Osteoblast (primary cell): ENCODE data around the gene GRIK3. TPM values are rescaled to one million over a fixed set of nuclear protein-coding genes. Genes with fewer than 3 reads are reported as not detected.

Source experiments
- DNase-seq: peaks from one replicate; pipeline ENCODE4 v3.0.0; 2011; ENCODE audit warnings: low spot score, mixed read lengths; ENCODE audit not compliant: insufficient read length; ENCODE audit errors: missing footprints
- H2AFZ ChIP-seq: 2 replicates; pipeline ENCODE4 v1.6.0; 2011; ENCODE audit warnings: mild to moderate bottlenecking, low read length
- H3K27ac ChIP-seq: 2 replicates; pipeline ENCODE4 v1.5.1; 2011; ENCODE audit warnings: mild to moderate bottlenecking, low read depth, low read length, moderate library complexity
- H3K27me3 ChIP-seq: 2 replicates; pipeline ENCODE4 v1.6.0; 2012; ENCODE audit warnings: mild to moderate bottlenecking, control low read depth, inconsistent platforms, low read length, moderate library complexity; ENCODE audit not compliant: insufficient read depth
- H3K36me3 ChIP-seq: 2 replicates; pipeline ENCODE4 v1.5.1; 2011; ENCODE audit warnings: mild to moderate bottlenecking, low read length, control low read depth, moderate library complexity; ENCODE audit not compliant: insufficient read depth
- H3K4me1 ChIP-seq: 2 replicates; pipeline ENCODE4 v1.5.1; 2011; ENCODE audit warnings: mild to moderate bottlenecking, low read length, control low read depth, moderate library complexity; ENCODE audit not compliant: insufficient read depth
- H3K4me2 ChIP-seq: 2 replicates; pipeline ENCODE4 v1.6.0; 2011; ENCODE audit warnings: mild to moderate bottlenecking, low read length; ENCODE audit not compliant: insufficient read depth
- H3K4me3 ChIP-seq: fragments of 200-600 bp; sonication (generic); 3 replicates; pipeline ENCODE4 v1.5.1; 2012; ENCODE audit warnings: mild to moderate bottlenecking, low read length, inconsistent platforms; ENCODE audit not compliant: insufficient read depth
- H3K79me2 ChIP-seq: 2 replicates; pipeline ENCODE4 v1.6.0; 2012; ENCODE audit warnings: mild to moderate bottlenecking, low read length, control low read depth, inconsistent platforms; ENCODE audit not compliant: insufficient read depth
- H3K9me3 ChIP-seq: 2 replicates; pipeline ENCODE4 v1.5.1; 2011; ENCODE audit warnings: low read depth, low read length, control low read depth
- H4K20me1 ChIP-seq: 2 replicates; pipeline ENCODE4 v1.6.0; 2012; ENCODE audit warnings: mild to moderate bottlenecking, low read length, control low read depth; ENCODE audit not compliant: insufficient read depth
- total RNA-seq: library from RNA; depleted of rRNA; stranded (reverse); fragments of >200 nt; gene quantifications from 2 replicates; pipeline ENCODE4 v1.2.3, GENCODE V29; 2012
- TF ChIP-seq, protein P1 (sequence below): IDR thresholded peaks from 2 replicates; pipeline ENCODE4 v1.5.1; 2011; ENCODE audit warnings: mild to moderate bottlenecking, low read depth, low read length, moderate library complexity; ENCODE audit errors: extremely low read depth

Gene GRIK3
- total RNA-seq, 1 donor, result not detected

DNA sequence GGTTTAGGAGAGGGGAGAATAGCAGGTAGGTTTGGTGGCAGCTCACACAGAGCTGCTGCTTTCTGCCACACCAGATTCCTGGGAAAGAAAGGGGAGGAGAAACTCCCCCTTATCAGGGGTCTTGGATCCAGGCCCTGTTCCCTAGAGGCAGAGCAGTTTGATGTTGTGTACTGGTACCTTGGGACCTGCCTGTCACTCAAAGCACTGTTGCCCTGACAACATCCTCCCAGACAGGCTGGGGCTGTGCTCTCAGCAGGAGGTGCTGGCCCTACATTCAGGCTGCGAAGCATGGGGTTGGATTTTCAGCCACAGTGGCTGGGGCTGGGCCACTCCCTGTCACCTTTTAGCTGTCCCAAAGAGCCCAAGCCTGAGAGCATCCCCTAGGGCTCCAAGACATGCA, 188.0 kb downstream of the GRIK3 start:
- Histone ChIP-seq H2AFZ (no peak overlapping the region), H4K20me1 (no peaks in the 10 kb centered on the region)

DNA sequence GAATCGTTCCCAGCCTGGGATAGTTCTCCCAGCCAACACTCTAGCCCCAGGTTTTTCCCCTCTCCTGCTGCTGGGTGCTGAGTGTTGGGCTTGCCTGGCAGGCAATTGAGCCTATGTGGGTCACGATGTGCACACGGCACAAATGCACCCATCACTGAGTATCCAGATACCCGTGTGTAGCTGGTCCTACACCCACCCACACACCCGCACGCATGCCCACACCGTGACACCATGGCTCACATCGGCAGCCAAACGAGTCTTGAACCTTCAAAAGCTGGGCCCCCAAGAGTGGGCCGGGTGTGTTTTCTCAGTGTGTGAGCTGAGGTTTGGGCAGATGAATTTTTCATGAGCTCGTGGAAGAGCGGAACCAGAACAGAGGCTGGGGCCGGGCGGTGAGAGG, 188.5 kb downstream of the GRIK3 start:
- TF ChIP-seq, protein P1, sequence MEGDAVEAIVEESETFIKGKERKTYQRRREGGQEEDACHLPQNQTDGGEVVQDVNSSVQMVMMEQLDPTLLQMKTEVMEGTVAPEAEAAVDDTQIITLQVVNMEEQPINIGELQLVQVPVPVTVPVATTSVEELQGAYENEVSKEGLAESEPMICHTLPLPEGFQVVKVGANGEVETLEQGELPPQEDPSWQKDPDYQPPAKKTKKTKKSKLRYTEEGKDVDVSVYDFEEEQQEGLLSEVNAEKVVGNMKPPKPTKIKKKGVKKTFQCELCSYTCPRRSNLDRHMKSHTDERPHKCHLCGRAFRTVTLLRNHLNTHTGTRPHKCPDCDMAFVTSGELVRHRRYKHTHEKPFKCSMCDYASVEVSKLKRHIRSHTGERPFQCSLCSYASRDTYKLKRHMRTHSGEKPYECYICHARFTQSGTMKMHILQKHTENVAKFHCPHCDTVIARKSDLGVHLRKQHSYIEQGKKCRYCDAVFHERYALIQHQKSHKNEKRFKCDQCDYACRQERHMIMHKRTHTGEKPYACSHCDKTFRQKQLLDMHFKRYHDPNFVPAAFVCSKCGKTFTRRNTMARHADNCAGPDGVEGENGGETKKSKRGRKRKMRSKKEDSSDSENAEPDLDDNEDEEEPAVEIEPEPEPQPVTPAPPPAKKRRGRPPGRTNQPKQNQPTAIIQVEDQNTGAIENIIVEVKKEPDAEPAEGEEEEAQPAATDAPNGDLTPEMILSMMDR, result no peak
- H4K20me1 ChIP-seq, result no peaks in the 10 kb centered on the region
- H3K27ac ChIP-seq, result no peak overlapping the region
- no peaks in the 10 kb centered on the region for H3K9me3 ChIP-seq
- no peaks in the 10 kb centered on the region for H3K27me3 ChIP-seq
- H3K4me1 ChIP-seq, result no peaks in the 10 kb centered on the region
- DNase-seq, result peak; percentile 30
- no peaks in the 10 kb centered on the region for H3K36me3 ChIP-seq
- H3K4me3 ChIP-seq, result no peak overlapping the region
- H2AFZ ChIP-seq, result no peak overlapping the region
- no peaks in the 10 kb centered on the region for H3K79me2 ChIP-seq
- no peak overlapping the region for H3K4me2 ChIP-seq

More for the DNA sequence above, 188.0 kb downstream of the GRIK3 start:
- H3K4me3 ChIP-seq, result no peak overlapping the region
- no peak overlapping the region for H3K27ac ChIP-seq
- TF ChIP-seq, protein P1, result no peak
- H3K9me3 ChIP-seq, result no peaks in the 10 kb centered on the region
- H3K4me2 ChIP-seq, result no peak overlapping the region
- no peaks in the 10 kb centered on the region for H3K27me3 ChIP-seq
- H3K4me1 ChIP-seq, result no peaks in the 10 kb centered on the region
- no peaks in the 10 kb centered on the region for H3K79me2 ChIP-seq
- H3K36me3 ChIP-seq, result no peaks in the 10 kb centered on the region
- DNase-seq, result peak; percentile 65

DNA sequence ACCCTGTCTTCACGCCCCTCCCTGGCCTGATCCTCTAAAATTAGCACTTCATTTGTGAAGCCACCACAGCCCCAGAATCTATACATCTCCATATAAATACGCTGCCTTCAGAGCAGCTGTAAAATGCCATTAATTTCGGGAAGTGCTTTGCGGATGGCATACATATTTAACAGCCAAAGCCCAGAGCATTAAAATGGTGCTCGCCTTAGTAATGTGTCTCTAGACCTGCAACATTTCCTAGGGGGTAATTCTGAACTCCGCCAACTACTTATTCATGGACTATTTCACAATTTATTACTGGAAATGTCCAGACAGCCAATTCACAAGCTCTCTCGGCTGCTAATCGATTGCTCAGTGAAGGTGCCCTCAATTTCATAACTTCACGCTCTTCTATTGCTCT, 189.4 kb downstream of the GRIK3 start:
- no peaks in the 10 kb centered on the region for H3K36me3 ChIP-seq
- DNase-seq, result peak; percentile 41
- TF ChIP-seq, protein P1, result no peak

DNA sequence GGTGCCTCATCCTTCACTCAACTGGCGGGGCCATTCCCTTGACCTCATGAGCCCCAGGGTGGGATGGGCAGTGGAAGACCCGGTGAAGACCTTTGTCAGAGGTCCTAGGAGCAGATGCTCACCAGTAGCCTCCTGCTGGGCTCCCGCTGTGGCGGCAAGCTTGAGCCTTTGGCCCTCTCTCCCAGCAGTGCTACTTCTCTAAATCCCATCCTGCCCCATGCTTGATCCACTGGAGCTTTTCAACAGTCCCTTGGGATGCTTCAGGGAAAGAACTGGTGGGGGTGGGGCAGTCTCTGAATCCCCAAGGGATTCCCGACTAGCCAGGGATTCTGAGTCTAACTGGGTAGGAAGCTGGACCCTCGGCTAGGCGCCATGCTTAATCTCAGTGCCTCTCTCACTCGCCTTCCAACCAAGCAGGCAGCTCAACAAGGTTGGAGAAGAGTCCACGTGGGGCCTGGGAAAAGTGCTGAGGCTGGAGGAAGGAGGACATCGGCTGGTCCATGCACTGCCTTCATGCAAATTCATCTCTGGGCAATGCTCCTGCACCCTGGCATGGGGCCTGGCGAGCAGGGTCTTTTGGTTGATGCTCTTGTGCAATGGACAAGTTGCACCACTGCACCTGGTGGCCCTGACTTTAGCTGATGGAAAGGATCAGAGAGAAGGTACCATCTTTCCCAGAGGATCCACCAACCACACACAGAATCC, 190.3 kb downstream of the GRIK3 start:
- H3K27ac ChIP-seq, result no peak overlapping the region
- H3K4me2 ChIP-seq, result no peak overlapping the region
- no peaks in the 10 kb centered on the region for H3K36me3 ChIP-seq
- no peak overlapping the region for H2AFZ ChIP-seq
- TF ChIP-seq, protein P1, result no peak
- no peaks in the 10 kb centered on the region for H3K9me3 ChIP-seq
- H3K4me3 ChIP-seq, result no peak overlapping the region
- no peaks in the 10 kb centered on the region for H3K79me2 ChIP-seq
- peak; percentile 25 for DNase-seq
- H4K20me1 ChIP-seq, result no peaks in the 10 kb centered on the region
- H3K27me3 ChIP-seq, result no peaks in the 10 kb centered on the region
- no peaks in the 10 kb centered on the region for H3K4me1 ChIP-seq

More for the DNA sequence above, 189.4 kb downstream of the GRIK3 start:
- Histone ChIP-seq H3K9me3 (no peaks in the 10 kb centered on the region), H3K4me1 (no peaks in the 10 kb centered on the region), H3K27me3 (no peaks in the 10 kb centered on the region), H2AFZ (no peak overlapping the region), H4K20me1 (no peaks in the 10 kb centered on the region), H3K4me2 (no peak overlapping the region), H3K79me2 (no peaks in the 10 kb centered on the region), H3K4me3 (no peak overlapping the region), H3K27ac (no peak overlapping the region)
